BLaER1 (cell line): ENCODE results near the gene RBP4.
"Not testable (repeated sequence)": the region's sequence is repeated elsewhere in the genome, so short reads cannot be mapped to it uniquely, and the experiment has no call there.

Experiments
- H3K27ac ChIP-seq: shearing (Covaris generic); formaldehyde crosslinking; 2 replicates; pipeline ENCODE4 v1.8.1; 2022
- H3K27me3 ChIP-seq: shearing (Covaris generic); formaldehyde crosslinking; 2 replicates; pipeline ENCODE4 v1.8.1; 2022
- H3K36me3 ChIP-seq: shearing (Covaris generic); formaldehyde crosslinking; 2 replicates; pipeline ENCODE4 v1.8.1; 2022
- H3K4me1 ChIP-seq: shearing (Covaris generic); formaldehyde crosslinking; 2 replicates; pipeline ENCODE4 v1.8.1; 2022
- H3K4me2 ChIP-seq: shearing (Covaris generic); formaldehyde crosslinking; 2 replicates; pipeline ENCODE4 v1.8.1; 2022
- H3K4me3 ChIP-seq: shearing (Covaris generic); formaldehyde crosslinking; 2 replicates; pipeline ENCODE4 v1.8.1; 2022
- H3K9ac ChIP-seq: shearing (Covaris generic); formaldehyde crosslinking; 2 replicates; pipeline ENCODE4 v1.8.1; 2022
- H3K9me3 ChIP-seq: shearing (Covaris generic); formaldehyde crosslinking; 2 replicates; pipeline ENCODE4 v1.8.1; 2022
- H4K20me1 ChIP-seq: shearing (Covaris generic); formaldehyde crosslinking; 2 replicates; pipeline ENCODE4 v1.8.1; 2022
- Cebpa-rat ChIP-seq: shearing (Covaris generic); IDR thresholded peaks from 2 replicates; pipeline ENCODE4 v1.8.1; 2022

RBP4 gene

GRCh38 chr10:93550606-93551005 is 50.4 kb downstream of the RBP4 start:
- H3K9ac ChIP-seq: no peak overlapping the region
- no peak for TF ChIP-seq Cebpa-rat
- H4K20me1 ChIP-seq: no peaks in the 10 kb centered on the region
- no peaks in the 10 kb centered on the region for H3K4me1 ChIP-seq
- H3K27ac ChIP-seq: no peak overlapping the region
- H3K27me3 ChIP-seq: no peaks in the 10 kb centered on the region
- no peak overlapping the region for H3K4me3 ChIP-seq
- H3K9me3 ChIP-seq: no peaks in the 10 kb centered on the region
- no peaks in the 10 kb centered on the region for H3K36me3 ChIP-seq
- H3K4me2 ChIP-seq: no peak overlapping the region

DNA sequence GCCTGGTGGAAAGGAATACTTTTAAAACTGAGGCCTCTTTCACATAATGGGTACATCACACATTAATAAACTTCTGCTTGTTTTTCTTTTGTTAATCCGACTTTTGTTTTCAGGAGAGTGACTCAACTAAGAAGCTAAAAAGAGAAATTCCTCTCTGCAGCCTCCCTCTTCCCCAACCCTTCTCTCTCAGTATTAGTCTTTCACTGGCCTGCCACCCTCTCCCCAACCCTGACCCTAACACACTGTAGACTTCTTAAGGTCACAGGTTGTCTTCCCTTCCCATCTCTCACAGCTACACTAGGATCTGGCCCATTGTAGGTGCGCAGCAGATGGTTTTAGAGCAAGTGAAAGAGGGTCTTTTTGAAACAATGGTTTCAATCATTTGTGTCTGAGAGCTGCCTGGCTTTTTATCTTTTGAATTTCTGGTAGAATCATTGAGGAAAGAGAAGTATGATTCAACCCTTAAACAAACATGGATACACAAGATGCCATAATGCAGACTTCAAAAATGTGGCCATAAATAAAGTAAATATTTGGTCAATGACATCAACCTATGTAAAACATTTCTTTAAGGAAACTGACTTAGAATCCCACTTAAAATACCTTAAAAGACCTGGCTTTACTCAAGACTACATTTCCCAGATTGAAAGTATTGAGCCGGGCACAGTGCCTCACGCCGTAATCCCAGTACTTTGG is 52.5 kb downstream of the RBP4 start:
- Histone ChIP-seq H3K27ac (no peak overlapping the region), H3K27me3 (no peaks in the 10 kb centered on the region), H3K4me3 (no peak overlapping the region), H3K9me3 (no peaks in the 10 kb centered on the region), H3K36me3 (no peaks in the 10 kb centered on the region), H3K4me2 (no peak overlapping the region), H4K20me1 (no peaks in the 10 kb centered on the region), H3K4me1 (no peaks in the 10 kb centered on the region), H3K9ac (no peak overlapping the region)
- TF ChIP-seq Cebpa-rat: no peak

DNA sequence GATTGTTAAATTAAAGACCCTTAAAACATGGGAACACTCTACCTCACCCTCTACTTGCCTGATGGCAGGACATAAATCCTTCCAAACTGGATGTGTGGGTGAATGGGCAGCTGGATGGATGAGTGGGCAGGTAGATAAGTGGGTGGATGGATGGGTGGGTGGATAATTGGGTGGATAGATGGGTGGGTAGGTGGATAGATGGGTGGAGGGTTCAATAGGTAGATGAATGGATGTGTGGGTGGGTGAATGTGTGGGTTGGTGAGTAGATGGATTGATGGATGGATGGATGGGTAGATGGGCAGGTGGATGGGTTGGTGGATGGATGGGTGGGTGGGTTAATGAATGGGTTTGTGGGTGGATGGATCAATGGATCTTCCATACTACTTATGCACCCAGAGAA is 53.5 kb downstream of the RBP4 start:
- Histone ChIP-seq H3K27me3 (no peaks in the 10 kb centered on the region), H3K9me3 (no peaks in the 10 kb centered on the region), H3K9ac (no peak overlapping the region), H4K20me1 (no peaks in the 10 kb centered on the region), H3K4me3 (no peak overlapping the region), H3K4me2 (no peak overlapping the region), H3K4me1 (no peaks in the 10 kb centered on the region), H3K27ac (no peak overlapping the region), H3K36me3 (no peaks in the 10 kb centered on the region)
- TF ChIP-seq Cebpa-rat: no peak

DNA sequence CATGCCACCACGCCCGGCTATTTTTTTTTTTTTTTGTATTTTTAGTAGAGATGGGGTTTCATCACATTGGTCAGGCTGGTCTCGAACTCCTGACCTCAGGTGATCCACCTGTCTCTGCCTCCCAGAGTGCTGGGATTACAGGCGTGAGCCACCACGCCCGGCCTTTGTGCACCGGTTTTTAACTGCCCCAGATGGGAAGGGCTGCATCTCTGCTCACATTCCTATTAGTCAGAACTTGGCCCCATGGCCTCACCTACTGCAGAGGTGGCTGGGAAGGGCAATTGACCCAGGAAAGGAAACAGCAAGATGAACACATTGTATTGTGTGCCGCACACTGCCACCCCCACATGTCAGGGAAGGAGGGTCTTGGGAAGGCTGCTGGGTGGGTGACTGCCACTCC is 54.0 kb downstream of the RBP4 start:
- H3K27me3 ChIP-seq, H3K27ac ChIP-seq, H3K4me3 ChIP-seq, H3K4me2 ChIP-seq, H3K4me1 ChIP-seq, H3K9me3 ChIP-seq, H3K9ac ChIP-seq, H4K20me1 ChIP-seq, H3K36me3 ChIP-seq: not testable (repeated sequence)

- no peaks in the 10 kb centered on the region for H3K36me3 ChIP-seq
- H3K4me2 ChIP-seq: no peak overlapping the region
- no peak for TF ChIP-seq Cebpa-rat
- H3K27me3 ChIP-seq: no peaks in the 10 kb centered on the region
- no peak overlapping the region for H3K27ac ChIP-seq
- H4K20me1 ChIP-seq: no peaks in the 10 kb centered on the region
- no peak overlapping the region for H3K9ac ChIP-seq
- no peaks in the 10 kb centered on the region for H3K9me3 ChIP-seq
- H3K4me3 ChIP-seq: no peak overlapping the region
- H3K4me1 ChIP-seq: no peaks in the 10 kb centered on the region
Measured at GRCh38 chr10:93542358-93542791, 58.7 kb downstream of the RBP4 start.
